NCI-H2171 treated with DMSO at 0.1 percent for 48 hours (cell line): Measurements from ENCODE around the gene LRRK1.
"Not testable (repeated sequence)": the region's sequence is repeated elsewhere in the genome, so short reads cannot be mapped to it uniquely, and the experiment has no call there.

Source experiments
- DNase-seq: peaks from one replicate; lab custom pipeline; 2025; lab: John Stamatoyannopoulos, UW

LRRK1 gene

GRCh38 chr15:101070024-101070423, 150.9 kb downstream of the LRRK1 start:
- DNase-seq: no peak

- DNase-seq: no peak
Measured at GRCh38 chr15:101070502-101071273, 151.5 kb downstream of the LRRK1 start.

GRCh38 chr15:101071651-101072050, 152.5 kb downstream of the LRRK1 start:
- DNase-seq: no peak

GRCh38 chr15:101072235-101072634, 153.1 kb downstream of the LRRK1 start:
- not testable (repeated sequence) for DNase-seq

GRCh38 chr15:101077806-101078668, 158.9 kb downstream of the LRRK1 start:
- not testable (repeated sequence) for DNase-seq

- no peak for DNase-seq
Measured at GRCh38 chr15:101078669-101079323, 159.6 kb downstream of the LRRK1 start.

- no peak for DNase-seq
Measured at GRCh38 chr15:101081900-101082299, 162.7 kb downstream of the LRRK1 start.

GRCh38 chr15:101083336-101084045, 164.3 kb downstream of the LRRK1 start:
- no peak for DNase-seq

- no peak for DNase-seq
Measured at GRCh38 chr15:101084801-101085200, 165.6 kb downstream of the LRRK1 start.

- no peak for DNase-seq
Measured at GRCh38 chr15:101085311-101085700, 166.1 kb downstream of the LRRK1 start.

GRCh38 chr15:101086394-101087171, 167.4 kb downstream of the LRRK1 start:
- no peak for DNase-seq

- no peak for DNase-seq
Measured at GRCh38 chr15:101087172-101087769, 168.1 kb downstream of the LRRK1 start.

- no peak for DNase-seq
Measured at GRCh38 chr15:101088271-101088670, 169.1 kb downstream of the LRRK1 start.

GRCh38 chr15:101088788-101089578, 169.8 kb downstream of the LRRK1 start:
- DNase-seq: peak; percentile 53

GRCh38 chr15:101089579-101090427, 170.6 kb downstream of the LRRK1 start:
- no peak for DNase-seq

- DNase-seq: no peak
Measured at GRCh38 chr15:101090428-101090790, 171.3 kb downstream of the LRRK1 start.

- no peak for DNase-seq
Measured at GRCh38 chr15:101091080-101092017, 172.2 kb downstream of the LRRK1 start.
